Psoas muscle (tissue), 8 donors: ENCODE data around the gene MYCN. TPM values are rescaled to one million over a fixed set of nuclear protein-coding genes. Genes with fewer than 3 reads are reported as not detected.
"Not testable (repeated sequence)": the region's sequence is repeated elsewhere in the genome, so short reads cannot be mapped to it uniquely, and the experiment has no call there.

ENCODE experiments used
- ATAC-seq, 4 donors: fragments of 200-7000 bp; cut with Tn5 transposase; one replicate each; pipeline ENCODE4 v1.9.1; 2020; ENCODE audit warnings: moderate library complexity in 3 of 4, mild to moderate bottlenecking in 2 of 4
- DNase-seq, 2 donors: peaks; one replicate each; pipeline ENCODE4 v3.0.0-alpha.2; 2020
- H3K27ac ChIP-seq: fragments of 200-600 bp; one replicate; pipeline ENCODE4 v1.8.0; 2022
- H3K27me3 ChIP-seq, 3 donors: fragments of 200-600 bp in 1 of 3; one replicate each; pipeline versions ENCODE4 v1.6.1 to v1.8.0; 2013 to 2022; ENCODE audit warnings: low read length in 2 of 3, mild to moderate bottlenecking in 2 of 3, moderate library complexity in 1 of 3; ENCODE audit not compliant: insufficient read depth in 3 of 3
- H3K36me3 ChIP-seq, 2 donors: fragments of 200-600 bp in 1 of 2; one replicate each; pipeline versions ENCODE4 v1.6.1 to v1.8.0; 2013 to 2022; ENCODE audit warnings: low read depth in 1 of 2, mild to moderate bottlenecking in 1 of 2, moderate library complexity in 1 of 2; ENCODE audit not compliant: insufficient read depth in 1 of 2
- H3K4me1 ChIP-seq: fragments of 200-600 bp; one replicate; pipeline ENCODE4 v1.8.0; 2022
- H3K4me3 ChIP-seq: fragments of 200-600 bp; one replicate; pipeline ENCODE4 v1.8.0; 2022; ENCODE audit warnings: mild to moderate bottlenecking
- H3K9me3 ChIP-seq: fragments of 200-600 bp; one replicate; pipeline ENCODE4 v1.8.0; 2022
- CTCF ChIP-seq: fragments of 200-600 bp; IDR thresholded peaks from one replicate; pipeline ENCODE4 v1.8.0; 2022; ENCODE audit warnings: antibody characterized with exemption
- WGBS, 3 donors: extraction: QIAGEN DNeasy Blood & Tissue Kit; methylation state at CpG; one replicate each; pipeline versions ENCODE4 v1.1.6 to v1.1.7; 2013; 5-methylcytosine and 5-hydroxymethylcytosine counted together
- intact Hi-C, 2 donors: fragments of 100-400 bp; cut with DNase I; formaldehyde crosslinking; loops; one replicate each; pipeline versions ENCODE4 v1.11.0 to v1.14.2; 2022
- polyA plus RNA-seq, 3 donors: library from polyadenylated mRNA; stranded (reverse); fragments of 200-250 nt; gene quantifications; one replicate each; pipeline ENCODE4 v1.2.3, GENCODE V29; 2013
- total RNA-seq, 4 donors: library from RNA; stranded (reverse); fragmentation: NEBNext Ultra II Directional in 2 of 4; extraction: Animal tissue kit (Norgen Biotek cat#: 25700) in 2 of 4; gene quantifications; one replicate each; pipeline versions ENCODE4 v1.2.1 to v1.2.4, GENCODE V29; 2021 to 2023
- donor health status: healthy with polysubstance abuse.
- donor health status: DM: no; HTN: no; CAD: no; lungs with moderate emphysema.
- donor health status: Bipolar disorder and iron deficiency.
- donor health status: healthy.
- donor health status: DM: yes; HTN: yes; CAD: no.
- donor health status: DM: no; HTN: no; CAD: no.
- donor health status: DM: no; HTN: no; CAD: no.
- donor health status: DM: yes; HTN: yes; CAD: no.

Gene MYCN
- total and polyA plus RNA-seq, 7 donors, result 0.10 to 0.36 (median 0.25) TPM

GRCh38 chr2:15901808-15902130 is 38.6 kb upstream of the MYCN start:
- no peak for ATAC-seq
- Histone ChIP-seq H3K4me3 (no peak overlapping the region), H3K36me3 (no peaks in the 10 kb centered on the region), H3K4me1 (no peaks in the 10 kb centered on the region), H3K27ac (no peak overlapping the region), H3K9me3 (peaks cover 5% of the 10 kb centered on the region), H3K27me3 (no peaks in the 10 kb centered on the region)
- intact Hi-C loops, result no loop called here
- no peak for DNase-seq
- 65 to 100% (median 100%) methylated on average over 3 of the region's 3 CpGs for WGBS, 3 donors
- TF ChIP-seq CTCF, result no peak

- DNase-seq, H3K4me3 ChIP-seq, H3K27me3 ChIP-seq, H3K36me3 ChIP-seq, intact Hi-C loops, H3K4me1 ChIP-seq, H3K9me3 ChIP-seq, ATAC-seq, H3K27ac ChIP-seq: not testable (repeated sequence)
- 94 to 97% (median 94%) methylated on average over 3 of the region's 3 CpGs for WGBS, 3 donors
Observed at GRCh38 chr2:15903910-15904309, 36.4 kb upstream of the MYCN start.

GRCh38 chr2:15905267-15905645 is 35.1 kb upstream of the MYCN start:
- Histone ChIP-seq H3K4me1 (no peaks in the 10 kb centered on the region), H3K9me3 (no peaks in the 10 kb centered on the region), H3K36me3 (no peaks in the 10 kb centered on the region), H3K27ac (no peak overlapping the region), H3K4me3 (no peak overlapping the region), H3K27me3 (no peaks in the 10 kb centered on the region)
- intact Hi-C loops, result no loop called here
- DNase-seq (no peak), ATAC-seq (no peak)
- TF ChIP-seq CTCF, result no peak

GRCh38 chr2:15905986-15906491 is 34.3 kb upstream of the MYCN start:
- 78 to 96% (median 93%) methylated on average over 6 of the region's 6 CpGs for WGBS, 3 donors
- DNase-seq, result no peak
- no peaks in the 10 kb centered on the region for H3K27me3 ChIP-seq

GRCh38 chr2:15906778-15907177 is 33.6 kb upstream of the MYCN start:
- no peak for DNase-seq
- H3K9me3 ChIP-seq, result no peaks in the 10 kb centered on the region
- WGBS, 3 donors, result 92 to 94% (median 92%) methylated on average over 5 of the region's 5 CpGs
- no peak for ATAC-seq
- TF ChIP-seq CTCF, result no peak
- intact Hi-C loops, result no loop called here
- no peaks in the 10 kb centered on the region for H3K36me3 ChIP-seq
- no peaks in the 10 kb centered on the region for H3K27me3 ChIP-seq
- no peak overlapping the region for H3K27ac ChIP-seq
- no peak overlapping the region for H3K4me3 ChIP-seq
- peaks cover 1% of the 10 kb centered on the region for H3K4me1 ChIP-seq

More at GRCh38 chr2:15905986-15906491, 34.3 kb upstream of the MYCN start:
- Histone ChIP-seq H3K27ac (no peak overlapping the region), H3K36me3 (no peaks in the 10 kb centered on the region), H3K4me1 (no peaks in the 10 kb centered on the region), H3K4me3 (no peak overlapping the region), H3K9me3 (no peaks in the 10 kb centered on the region)
- no peak for TF ChIP-seq CTCF
- intact Hi-C loops, result no loop called here
- no peak for ATAC-seq
